Thyroid gland (tissue), 4 donors: Measurements from ENCODE around the gene CELSR3. TPM values are rescaled to one million over a fixed set of nuclear protein-coding genes. Genes with fewer than 3 reads are reported as not detected.
A peak's percentile ranks its signal among the peaks of the same experiment; 100 is the strongest.

Experiments used
- DNase-seq, 2 donors: peaks; one replicate each; pipeline ENCODE4 v3.0.0-alpha.2; 2019
- H3K27ac ChIP-seq, 3 donors: fragments of 200-600 bp; sonication (generic); 1 replicate in 2 of 3; 2 replicates in 1 of 3; pipeline ENCODE4 v1.5.1; 2016 to 2019; ENCODE audit warnings: mild to moderate bottlenecking in 1 of 3, moderate library complexity in 1 of 3
- H3K27me3 ChIP-seq: fragments of 200-600 bp; sonication (generic); one replicate; pipeline ENCODE4 v1.5.1; 2019
- H3K36me3 ChIP-seq, 2 donors: fragments of 200-600 bp; sonication (generic); one replicate each; pipeline ENCODE4 v1.5.1; 2016 to 2019
- H3K4me1 ChIP-seq, 2 donors: fragments of 200-600 bp; sonication (generic); one replicate each; pipeline ENCODE4 v1.5.1; 2017 to 2019
- H3K4me3 ChIP-seq, 3 donors: fragments of 200-600 bp; sonication (generic); replicated peaks in 1 of 3; 1 replicate in 2 of 3; 2 replicates in 1 of 3; pipeline ENCODE4 v1.5.1; 2016; ENCODE audit warnings: mild to moderate bottlenecking in 1 of 3
- H3K9me3 ChIP-seq: fragments of 200-600 bp; sonication (generic); one replicate; pipeline ENCODE4 v1.5.1; 2017
- POLR2A ChIP-seq, 2 donors: fragments of 450-650 bp; IDR thresholded peaks; one replicate each; pipeline ENCODE4 v1.6.1; 2017; ENCODE audit warnings: antibody characterized with exemption in 2 of 2, mild to moderate bottlenecking in 2 of 2, moderate library complexity in 1 of 2
- WGBS, 2 donors: methylation state at CpG; one replicate each; pipeline ENCODE4 v1.1.5; 2017; 5-methylcytosine and 5-hydroxymethylcytosine counted together
- intact Hi-C: fragments of 100-400 bp; cut with DNase I; formaldehyde crosslinking; loops from one replicate; pipeline ENCODE4 v1.15.1; 2023
- total RNA-seq, 4 donors: library from RNA; depleted of rRNA; stranded (reverse); fragments of >200 nt; gene quantifications; one replicate each; pipeline ENCODE4 v1.2.3, GENCODE V29; 2016
- TF ChIP-seq, protein P1 (sequence below), 6 experiments: fragments of 200-600 bp in 3 of 6; fragments of 450-650 bp in 3 of 6; sonication (generic) in 3 of 6; IDR thresholded peaks; one replicate each; pipeline ENCODE4 v1.5.1; 2016 to 2019; ENCODE audit warnings: antibody characterized with exemption in 6 of 6, mild to moderate bottlenecking in 2 of 6, inconsistent platforms in 1 of 6, moderate library complexity in 1 of 6

CELSR3 gene
- total RNA-seq, 4 donors from 2014 or later, result 0.54 to 1.7 (median 1.0) TPM

DNA sequence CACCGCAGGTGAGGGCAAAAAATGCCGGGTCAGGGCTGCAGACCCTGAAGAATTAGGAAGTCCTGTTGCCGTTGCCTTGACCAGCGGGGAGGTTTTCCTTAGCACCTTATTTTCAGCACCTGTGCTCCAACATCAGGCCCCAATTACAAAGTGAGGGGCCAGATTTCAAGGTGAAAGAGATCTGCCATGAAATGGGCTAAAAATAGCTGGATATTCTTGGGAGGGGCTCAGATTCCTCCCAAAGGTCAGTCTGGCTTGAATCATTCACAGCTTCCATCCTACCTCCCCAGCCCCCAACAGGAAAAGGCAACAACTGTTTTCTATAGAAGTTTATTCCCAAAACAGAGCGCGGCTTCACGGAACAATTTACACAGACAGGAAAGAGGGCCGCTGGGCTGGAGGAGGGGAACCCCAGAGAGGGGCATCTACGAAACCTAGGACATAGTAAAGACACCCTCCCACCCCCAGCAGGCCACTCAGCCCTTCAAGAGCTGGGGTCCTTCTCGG lies 26.5 kb downstream of the CELSR3 start:
- no peaks in the 10 kb centered on the region for H3K27me3 ChIP-seq
- H3K9me3 ChIP-seq, result no peaks in the 10 kb centered on the region
- H3K27ac ChIP-seq, result no peak overlapping the region
- peak overlapping the region; percentile 52 to 83 (median 78) for H3K4me3 ChIP-seq
- H3K4me1 ChIP-seq, result peaks cover 8 to 15% of the 10 kb centered on the region in 2 donors
- DNase-seq, result no peak
- intact Hi-C loops, result no loop called here
- no peak for TF ChIP-seq POLR2A (IDR thresholded peaks at IDR 0.05)
- TF ChIP-seq, protein P1, sequence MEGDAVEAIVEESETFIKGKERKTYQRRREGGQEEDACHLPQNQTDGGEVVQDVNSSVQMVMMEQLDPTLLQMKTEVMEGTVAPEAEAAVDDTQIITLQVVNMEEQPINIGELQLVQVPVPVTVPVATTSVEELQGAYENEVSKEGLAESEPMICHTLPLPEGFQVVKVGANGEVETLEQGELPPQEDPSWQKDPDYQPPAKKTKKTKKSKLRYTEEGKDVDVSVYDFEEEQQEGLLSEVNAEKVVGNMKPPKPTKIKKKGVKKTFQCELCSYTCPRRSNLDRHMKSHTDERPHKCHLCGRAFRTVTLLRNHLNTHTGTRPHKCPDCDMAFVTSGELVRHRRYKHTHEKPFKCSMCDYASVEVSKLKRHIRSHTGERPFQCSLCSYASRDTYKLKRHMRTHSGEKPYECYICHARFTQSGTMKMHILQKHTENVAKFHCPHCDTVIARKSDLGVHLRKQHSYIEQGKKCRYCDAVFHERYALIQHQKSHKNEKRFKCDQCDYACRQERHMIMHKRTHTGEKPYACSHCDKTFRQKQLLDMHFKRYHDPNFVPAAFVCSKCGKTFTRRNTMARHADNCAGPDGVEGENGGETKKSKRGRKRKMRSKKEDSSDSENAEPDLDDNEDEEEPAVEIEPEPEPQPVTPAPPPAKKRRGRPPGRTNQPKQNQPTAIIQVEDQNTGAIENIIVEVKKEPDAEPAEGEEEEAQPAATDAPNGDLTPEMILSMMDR (IDR thresholded peaks at IDR 0.05), result no peak
- H3K36me3 ChIP-seq, result peaks cover 0 to 7% of the 10 kb centered on the region in 2 donors
- WGBS, 2 donors, result 50 to 60% methylated on average over 10 of the region's 10 CpGs

DNA sequence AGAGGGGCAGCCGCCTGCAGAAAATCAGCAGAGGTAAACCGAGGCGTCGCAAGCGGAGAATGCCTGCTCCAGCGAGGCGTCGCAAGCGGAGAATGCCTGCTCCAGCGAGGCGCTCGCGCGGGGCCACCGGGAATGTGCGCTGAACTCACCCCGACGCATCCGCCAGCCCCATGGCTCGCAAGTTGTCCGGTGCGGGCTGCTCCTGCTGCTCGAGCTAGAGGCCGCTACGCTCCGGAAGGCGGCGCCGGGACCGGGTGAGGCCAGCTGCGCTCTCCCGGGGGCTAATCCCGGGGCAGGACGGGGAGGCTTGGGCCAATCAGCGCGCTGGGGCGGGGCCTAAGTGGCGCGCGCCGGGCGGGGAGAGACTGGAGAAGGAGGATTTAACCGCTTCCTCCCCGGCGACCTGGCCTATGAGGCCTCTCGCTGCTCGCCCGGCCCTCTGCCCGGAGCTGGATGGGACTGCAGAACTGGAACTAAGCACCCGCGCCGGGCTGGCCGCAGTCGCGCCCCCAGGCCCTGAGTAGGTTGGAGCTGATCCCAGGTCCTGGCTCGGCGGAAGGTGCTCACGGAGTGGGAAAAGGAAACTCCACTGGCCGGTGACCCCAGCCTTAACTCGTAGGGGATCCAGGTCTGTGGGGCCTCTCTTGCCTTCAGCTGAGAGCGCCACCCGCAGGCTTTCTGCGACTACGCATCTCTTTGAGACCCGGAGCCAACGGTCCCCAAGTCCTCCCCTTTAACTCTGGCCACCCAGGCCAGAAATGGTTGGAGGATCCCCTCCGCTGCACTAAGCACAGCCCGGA lies 27.3 kb downstream of the CELSR3 start, which contains the start of gene SLC26A6:
Gene SLC26A6 (minus strand): TSS at position 240 of the 800 bp plus-strand sequence. CDS start 68 bp downstream, at position 172.
- TF ChIP-seq, protein P1 (IDR thresholded peaks at IDR 0.05), result peak in 5 of 6 experiments; percentile 1 to 47 (median 23)
- TF ChIP-seq POLR2A (IDR thresholded peaks at IDR 0.05), result peak in 1 of 2 donors; percentile 70
- 1% methylated on average over 20 to 26 of the region's 68 CpGs for WGBS, 2 donors
- Histone ChIP-seq H3K4me1 (peaks cover 8 to 15% of the 10 kb centered on the region in 2 donors), H3K36me3 (peaks cover 0 to 10% of the 10 kb centered on the region in 2 donors), H3K9me3 (no peaks in the 10 kb centered on the region), H3K27me3 (no peaks in the 10 kb centered on the region), H3K4me3 (peak within 1 kb of the TSS; percentile 52 to 83 (median 78)), H3K27ac (peak within 1 kb of the TSS in 2 of 3 donors; percentile 58 to 67)
- DNase-seq, result peak; percentile 96 to 97
- intact Hi-C loops, result no loop called here

DNA sequence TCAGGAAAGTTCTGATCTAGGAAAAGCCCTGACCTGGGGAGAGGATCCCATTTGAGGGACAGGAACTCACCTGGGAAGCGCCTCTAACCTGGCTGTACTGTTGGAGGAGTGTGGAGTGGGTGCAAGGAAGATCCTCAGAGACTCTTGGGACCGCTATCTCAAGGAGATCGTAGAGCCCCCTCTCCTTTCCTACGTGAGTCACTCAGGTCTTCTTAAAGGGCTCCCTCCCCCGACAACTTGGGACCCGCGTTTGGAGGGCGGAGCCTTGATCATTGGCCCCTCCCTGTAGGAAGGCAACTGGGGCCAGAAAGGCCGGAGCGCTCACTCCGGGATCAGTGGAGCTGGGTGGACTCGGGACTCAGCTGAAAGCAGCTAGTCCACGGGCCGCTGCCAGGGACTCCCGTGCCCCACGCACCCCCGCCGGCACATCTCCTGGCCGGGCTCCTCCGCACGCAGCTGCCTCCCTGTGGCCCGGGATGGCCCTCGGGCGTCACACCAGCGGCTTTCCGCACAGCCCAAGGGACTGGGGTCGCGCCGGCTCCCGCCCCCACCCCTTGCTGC lies 27.9 kb downstream of the CELSR3 start:
- TF ChIP-seq, protein P1 (IDR thresholded peaks at IDR 0.05), result no peak
- no peak for TF ChIP-seq POLR2A (IDR thresholded peaks at IDR 0.05)
- Histone ChIP-seq H3K9me3 (no peaks in the 10 kb centered on the region), H3K4me1 (peaks cover 8 to 15% of the 10 kb centered on the region in 2 donors), H3K27ac (peak overlapping the region in 2 of 3 donors; percentile 47 to 56), H3K36me3 (peaks cover 0 to 10% of the 10 kb centered on the region in 2 donors), H3K4me3 (peak overlapping the region; percentile 47 to 83 (median 78)), H3K27me3 (no peaks in the 10 kb centered on the region)
- intact Hi-C loops, result no loop called here
- 3 to 6% methylated on average over 16 to 30 of the region's 30 CpGs for WGBS, 2 donors
- peak; percentile 51 to 58 for DNase-seq

DNA sequence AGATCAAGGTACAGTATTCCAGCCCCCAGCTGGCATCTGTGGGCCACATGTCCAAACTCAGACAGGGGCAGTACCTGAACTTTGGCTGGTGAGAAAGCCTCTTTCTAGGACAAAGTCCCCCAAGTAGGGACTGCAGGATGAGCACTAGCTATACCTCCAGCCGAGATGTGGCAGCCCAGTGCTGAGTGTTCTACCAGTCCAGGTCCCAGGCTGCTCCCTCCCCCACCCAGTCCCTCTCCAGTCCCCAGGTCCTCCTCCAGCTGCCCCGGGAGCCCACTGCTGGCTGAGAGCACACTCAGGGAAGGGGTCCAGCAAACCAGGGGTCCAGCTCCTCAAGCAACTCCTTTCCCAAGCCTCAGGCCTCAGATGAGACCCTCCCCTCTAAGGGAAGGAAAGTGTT lies 28.9 kb downstream of the CELSR3 start:
- intact Hi-C loops, result no loop called here
- Histone ChIP-seq H3K27ac (no peak overlapping the region), H3K4me1 (peaks cover 8 to 15% of the 10 kb centered on the region in 2 donors), H3K36me3 (peaks cover 0 to 10% of the 10 kb centered on the region in 2 donors), H3K9me3 (no peaks in the 10 kb centered on the region), H3K4me3 (no peak overlapping the region), H3K27me3 (no peaks in the 10 kb centered on the region)
- WGBS, 2 donors, result 80 to 84% methylated on average over 1 to 2 of the region's 2 CpGs
- TF ChIP-seq POLR2A (IDR thresholded peaks at IDR 0.05), result no peak
- TF ChIP-seq, protein P1 (IDR thresholded peaks at IDR 0.05), result no peak
- no peak for DNase-seq
